A673 (cell line): ENCODE data around the gene CCL5.

ENCODE experiments used
- CTCF ChIP-seq: fragments of 300-800, 200-600 bp; sonication (generic); conservative IDR thresholded peaks from 2 replicates; pipeline ENCODE4 v1.5.1; 2017; ENCODE audit warnings: low read depth, mild to moderate bottlenecking, antibody characterized with exemption, low read length, moderate library complexity, mixed read lengths
- EZH2 ChIP-seq: fragments of 200-600 bp; sonication (generic); IDR thresholded peaks from 2 replicates; pipeline ENCODE4 v1.6.1; 2017; ENCODE audit warnings: borderline replicate concordance, low read depth, mild to moderate bottlenecking, mixed read lengths, antibody characterized with exemption, low read length; ENCODE audit not compliant: poor library complexity, severe bottlenecking

DNA sequence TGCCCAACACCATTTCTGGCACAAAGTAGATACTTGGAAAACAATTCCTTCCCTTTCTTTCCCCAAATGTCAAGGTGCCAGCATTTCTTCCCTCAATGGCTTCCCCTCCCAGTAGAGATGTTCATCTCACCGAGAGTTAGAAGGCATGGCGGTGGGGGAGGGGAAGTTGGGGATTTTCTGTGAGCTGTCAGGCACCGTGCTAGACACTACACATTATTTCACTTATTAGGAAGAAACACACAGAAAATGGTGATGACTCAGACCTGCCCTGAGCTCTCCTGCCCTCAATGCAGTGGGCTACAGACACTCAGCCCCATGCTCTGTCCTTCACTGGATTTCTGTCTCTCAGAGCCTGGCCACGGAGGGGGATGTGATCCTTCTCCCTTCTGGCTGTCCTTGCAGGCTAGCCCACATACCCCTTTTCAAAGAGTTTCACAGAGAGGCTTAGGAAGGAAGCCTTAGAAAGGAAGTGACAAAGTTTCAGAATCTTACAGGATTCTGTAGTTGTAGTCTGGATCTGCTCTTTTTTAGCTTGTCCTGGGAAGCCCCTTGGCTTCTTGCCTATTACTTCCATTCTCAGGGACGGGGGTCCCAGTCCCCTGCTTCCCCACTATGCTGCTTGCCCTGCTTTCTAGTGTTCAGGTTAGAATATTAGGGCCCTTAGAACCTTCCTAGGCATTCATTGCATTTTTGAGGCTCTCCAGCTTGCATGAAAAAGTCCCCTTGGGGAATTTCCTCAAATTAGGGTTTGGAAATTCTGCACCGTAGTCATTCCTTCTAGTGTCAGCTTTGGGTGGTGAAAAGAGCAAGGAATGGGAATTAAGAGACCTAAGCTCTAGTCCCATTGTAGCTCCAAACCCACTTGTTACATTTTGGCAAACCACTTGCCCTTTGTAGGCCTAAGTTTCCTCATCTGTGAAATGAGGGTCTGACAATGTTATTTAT, 12.2 kb upstream of the CCL5 start:
- TF ChIP-seq CTCF (no peak), EZH2 (no peak)
